Endometrium (tissue), 2 donors: Measurements from ENCODE around the gene GINS1.

Experiments
- FAIRE-seq: peaks from 2 replicates; lab custom pipeline; 2012; peaks lifted over from hg19 to GRCh38; lab: Jason Lieb, UNC
- donor health status: control.
- donor health status: control.

Gene GINS1

GRCh38 chr20:25494506-25495188, 87.2 kb downstream of the GINS1 start:
- FAIRE-seq: no peak

GRCh38 chr20:25495189-25495824, 87.8 kb downstream of the GINS1 start:
- no peak for FAIRE-seq

GRCh38 chr20:25496165-25496967, 88.9 kb downstream of the GINS1 start:
- no peak for FAIRE-seq

- FAIRE-seq: no peak
Observed at GRCh38 chr20:25496968-25497401, 89.5 kb downstream of the GINS1 start.

- no peak for FAIRE-seq
Observed at GRCh38 chr20:25497586-25498279, 90.3 kb downstream of the GINS1 start.
